GM21737 (cell line): Measurements from ENCODE around the gene TTLL10.

Source experiments
- ATAC-seq: cut with Tn5 transposase; IDR thresholded peaks from one replicate; pipeline ENCODE4 v1.9.1; 2021; ENCODE audit warnings: mild to moderate bottlenecking, moderate library complexity; ENCODE audit not compliant: unreplicated experiment

Gene TTLL10

GRCh38 chr1:1244192-1244811, 70.6 kb downstream of the TTLL10 start:
- ATAC-seq = no peak

- ATAC-seq = no peak
Measured at GRCh38 chr1:1245178-1245816, 71.6 kb downstream of the TTLL10 start.

- ATAC-seq = no peak
Measured at GRCh38 chr1:1245817-1246576, 72.3 kb downstream of the TTLL10 start.

GRCh38 chr1:1246577-1247340, 73.1 kb downstream of the TTLL10 start, which contains the start of gene C1QTNF12:
C1QTNF12 (minus strand) TSS chr1:1246722; CDS start chr1:1246690, 32 bp downstream.
- ATAC-seq = no peak

GRCh38 chr1:1247341-1247913, 73.7 kb downstream of the TTLL10 start:
- ATAC-seq = no peak
